ENCODE data around the gene RASGRF2.

The RASGRF2 gene

DNA sequence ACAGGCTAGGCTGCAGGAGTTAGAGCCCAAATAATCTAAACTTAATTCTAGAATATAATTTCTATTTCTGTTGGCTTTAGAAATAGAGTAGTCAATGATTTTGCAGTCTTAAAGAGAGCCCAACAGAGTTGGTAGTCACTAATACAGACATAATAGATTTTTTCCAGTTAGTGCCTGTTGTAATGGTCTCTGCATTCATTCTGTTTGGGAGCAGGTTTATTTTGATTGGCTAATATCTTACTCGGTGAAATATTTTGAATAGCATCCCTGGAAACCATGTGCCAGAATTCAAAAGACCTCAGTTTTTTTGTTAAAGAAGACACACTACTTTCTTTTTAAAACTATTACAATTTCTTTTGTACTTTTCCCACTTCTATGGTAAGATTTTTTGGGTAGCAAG is 107.2 kb downstream of the RASGRF2 start:
- no peak overlapping the region for H3K4me3 ChIP-seq (replicated peaks in 1 of 2; ENCODE audit: low read depth in 2 of 2, low read length in 2 of 2)
- TF ChIP-seq, protein P1, sequence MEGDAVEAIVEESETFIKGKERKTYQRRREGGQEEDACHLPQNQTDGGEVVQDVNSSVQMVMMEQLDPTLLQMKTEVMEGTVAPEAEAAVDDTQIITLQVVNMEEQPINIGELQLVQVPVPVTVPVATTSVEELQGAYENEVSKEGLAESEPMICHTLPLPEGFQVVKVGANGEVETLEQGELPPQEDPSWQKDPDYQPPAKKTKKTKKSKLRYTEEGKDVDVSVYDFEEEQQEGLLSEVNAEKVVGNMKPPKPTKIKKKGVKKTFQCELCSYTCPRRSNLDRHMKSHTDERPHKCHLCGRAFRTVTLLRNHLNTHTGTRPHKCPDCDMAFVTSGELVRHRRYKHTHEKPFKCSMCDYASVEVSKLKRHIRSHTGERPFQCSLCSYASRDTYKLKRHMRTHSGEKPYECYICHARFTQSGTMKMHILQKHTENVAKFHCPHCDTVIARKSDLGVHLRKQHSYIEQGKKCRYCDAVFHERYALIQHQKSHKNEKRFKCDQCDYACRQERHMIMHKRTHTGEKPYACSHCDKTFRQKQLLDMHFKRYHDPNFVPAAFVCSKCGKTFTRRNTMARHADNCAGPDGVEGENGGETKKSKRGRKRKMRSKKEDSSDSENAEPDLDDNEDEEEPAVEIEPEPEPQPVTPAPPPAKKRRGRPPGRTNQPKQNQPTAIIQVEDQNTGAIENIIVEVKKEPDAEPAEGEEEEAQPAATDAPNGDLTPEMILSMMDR (IDR thresholded peaks at IDR 0.05; ENCODE audit: low read depth, low read length), result no peak
- DNase-seq (ENCODE audit: low read depth in 2 of 2), result no peak

DNA sequence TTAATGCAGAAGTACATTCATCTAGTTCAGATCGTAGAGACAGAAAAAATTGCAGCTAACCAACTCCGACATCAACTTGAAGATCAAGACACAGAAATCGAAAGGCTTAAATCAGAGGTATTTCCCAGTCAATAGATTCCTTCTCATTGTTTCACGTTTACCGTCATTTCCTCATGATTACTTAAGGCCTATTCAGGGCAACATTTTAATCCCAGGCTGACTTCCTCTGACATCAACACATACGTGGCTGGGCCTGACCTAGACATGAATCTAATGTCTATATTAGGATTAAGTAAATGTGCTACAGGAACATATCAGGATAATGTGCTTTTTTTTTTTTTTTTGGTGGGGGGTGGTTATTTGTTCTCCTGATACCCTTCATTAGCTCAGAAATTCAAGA is 107.9 kb downstream of the RASGRF2 start:
- TF ChIP-seq, protein P1 (IDR thresholded peaks at IDR 0.05; ENCODE audit: low read depth, low read length), result no peak
- DNase-seq (ENCODE audit: low read depth in 2 of 2), result peak in 1 of 2 donors; percentile 50
- H3K4me3 ChIP-seq (replicated peaks in 1 of 2; ENCODE audit: low read depth in 2 of 2, low read length in 2 of 2), result no peak overlapping the region

DNA sequence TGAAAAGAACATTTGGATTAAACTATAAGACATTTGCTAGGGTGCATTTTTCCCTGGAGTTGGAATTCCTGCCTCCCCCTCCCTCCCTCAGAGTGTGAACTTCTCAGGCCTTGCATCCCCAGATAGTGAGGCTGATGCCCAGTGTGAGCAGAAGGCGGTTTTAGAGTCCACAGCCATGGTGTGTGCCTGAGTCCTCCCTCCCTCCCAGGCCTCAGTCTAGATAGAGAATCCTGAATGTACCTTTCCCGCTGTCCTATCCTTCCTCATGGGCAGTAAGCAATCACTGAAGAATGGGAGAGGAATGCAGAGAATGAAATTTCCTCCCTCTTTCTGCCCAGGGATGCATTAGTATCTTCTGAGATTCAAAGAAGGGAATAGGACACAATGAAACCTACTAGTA is 108.5 kb downstream of the RASGRF2 start:
- DNase-seq (ENCODE audit: low read depth in 2 of 2), result no peak
- TF ChIP-seq, protein P1 (IDR thresholded peaks at IDR 0.05; ENCODE audit: low read depth, low read length), result no peak
- no peak overlapping the region for H3K4me3 ChIP-seq (replicated peaks in 1 of 2; ENCODE audit: low read depth in 2 of 2, low read length in 2 of 2)

DNA sequence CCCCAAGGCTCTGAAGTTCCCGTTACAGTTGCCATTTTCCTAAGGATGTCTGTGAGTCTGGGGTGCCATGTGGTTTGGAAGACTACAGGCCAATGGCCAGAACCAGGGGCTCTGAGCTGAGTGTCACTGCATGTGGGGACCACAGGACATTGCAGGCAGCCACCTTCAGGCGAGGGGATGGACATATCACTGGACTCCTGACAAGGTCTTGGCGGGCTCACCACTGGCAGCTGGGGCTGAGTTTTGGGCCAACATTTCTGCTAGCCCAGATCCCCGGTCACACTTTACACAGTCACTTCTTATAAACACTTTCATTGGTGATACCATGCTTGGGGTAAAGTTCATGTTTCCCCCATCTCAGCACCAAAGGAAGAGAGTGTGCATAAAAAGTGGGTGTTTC is 109.8 kb downstream of the RASGRF2 start:
- no peak overlapping the region for H3K4me3 ChIP-seq (replicated peaks in 1 of 2; ENCODE audit: low read depth in 2 of 2, low read length in 2 of 2)
- DNase-seq (ENCODE audit: low read depth in 2 of 2), result no peak
- TF ChIP-seq, protein P1 (IDR thresholded peaks at IDR 0.05; ENCODE audit: low read depth, low read length), result no peak

DNA sequence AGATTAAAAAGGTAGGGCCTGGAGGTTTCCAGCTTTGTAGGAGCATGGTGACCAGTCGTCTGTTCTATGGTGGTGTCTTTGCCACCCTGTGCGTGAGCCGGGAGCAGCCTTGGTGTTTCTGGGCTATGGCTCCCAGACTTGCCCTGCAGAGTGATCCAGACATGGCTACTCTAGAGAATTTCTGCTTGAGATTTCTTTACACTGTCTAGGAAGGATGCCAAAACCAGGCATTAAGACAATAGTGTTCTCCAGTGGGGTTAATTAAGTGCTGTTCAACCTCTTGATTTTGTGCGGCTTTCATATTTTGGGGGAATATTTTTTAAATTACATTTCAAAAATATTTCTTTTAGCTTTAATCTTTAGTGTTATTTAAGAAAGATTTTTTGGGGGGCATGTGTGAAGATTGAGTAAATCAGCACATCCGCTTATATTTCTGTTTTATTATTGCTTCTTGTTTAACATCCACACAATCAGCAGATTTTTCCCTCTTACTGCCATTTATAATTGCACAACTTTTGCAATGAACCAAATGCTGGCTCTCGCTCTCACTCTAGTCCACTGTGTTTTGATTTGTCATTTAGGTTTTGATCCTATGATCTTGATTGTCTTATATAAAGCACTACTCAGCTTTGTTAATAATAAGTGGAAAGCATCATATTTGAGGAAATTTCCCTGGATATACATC is 110.5 kb downstream of the RASGRF2 start:
- no peak overlapping the region for H3K4me3 ChIP-seq (replicated peaks in 1 of 2; ENCODE audit: low read depth in 2 of 2, low read length in 2 of 2)
- TF ChIP-seq, protein P1 (IDR thresholded peaks at IDR 0.05; ENCODE audit: low read depth, low read length), result no peak
- DNase-seq (ENCODE audit: low read depth in 2 of 2), result no peak

DNA sequence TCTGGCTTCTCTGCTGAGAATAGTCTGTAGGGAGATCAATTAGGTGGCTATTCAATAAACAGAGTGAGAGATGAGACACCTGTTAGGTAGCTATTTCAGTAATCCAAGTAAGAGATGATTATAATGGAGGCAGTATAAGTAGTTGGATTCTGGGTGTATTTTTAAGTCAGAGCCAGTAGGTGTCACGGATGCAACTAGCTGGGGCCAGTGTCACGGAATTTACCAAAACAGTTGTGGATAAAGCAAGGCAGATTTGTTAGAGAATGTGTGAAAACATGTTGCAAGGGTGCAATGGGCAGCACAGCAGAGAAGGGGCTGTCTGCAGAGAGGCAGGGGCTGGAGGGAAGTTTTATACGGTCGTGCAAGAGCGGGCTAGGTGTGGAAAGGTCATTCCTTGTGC is 114.9 kb downstream of the RASGRF2 start:
- DNase-seq (ENCODE audit: low read depth in 2 of 2), result no peak
- no peak overlapping the region for H3K4me3 ChIP-seq (replicated peaks in 1 of 2; ENCODE audit: low read depth in 2 of 2, low read length in 2 of 2)
- TF ChIP-seq, protein P1 (IDR thresholded peaks at IDR 0.05; ENCODE audit: low read depth, low read length), result no peak

DNA sequence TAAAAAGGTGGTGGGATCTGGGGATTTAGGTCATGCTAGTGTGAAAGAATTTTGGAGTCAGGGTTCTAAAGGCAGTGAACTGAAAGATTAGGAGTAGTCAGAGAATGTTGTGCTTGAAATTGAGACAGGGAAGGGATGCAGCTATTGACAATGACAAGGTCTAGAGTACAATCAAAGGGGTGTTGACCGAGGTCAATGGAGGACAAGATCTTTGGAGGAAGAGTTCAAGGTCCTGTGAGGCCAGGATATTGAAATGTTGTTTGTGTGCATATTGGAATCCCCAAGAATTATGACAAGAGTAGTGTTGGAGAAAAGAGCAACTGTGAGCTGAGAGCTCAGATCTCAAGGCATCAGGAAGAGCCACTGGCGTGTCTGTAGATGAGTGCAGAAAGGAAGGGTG is 116.9 kb downstream of the RASGRF2 start:
- no peak overlapping the region for H3K4me3 ChIP-seq (replicated peaks in 1 of 2; ENCODE audit: low read depth in 2 of 2, low read length in 2 of 2)
- no peak for DNase-seq (ENCODE audit: low read depth in 2 of 2)
- TF ChIP-seq, protein P1 (IDR thresholded peaks at IDR 0.05; ENCODE audit: low read depth, low read length), result no peak

All from cardiac fibroblast (primary cell).